CD14-positive monocyte (primary cell): Measurements from ENCODE around the gene NUDC. TPM values are rescaled to one million over a fixed set of nuclear protein-coding genes. Genes with fewer than 3 reads are reported as not detected.

Source experiments
- DNase-seq, 3 donors: peaks; one replicate each; pipeline ENCODE4 v3.0.0-alpha.2; 2011 to 2022
- H2AFZ ChIP-seq: 2 replicates; pipeline ENCODE4 v1.6.0; 2012; ENCODE audit warnings: mild to moderate bottlenecking, low read depth, low read length, inconsistent platforms; ENCODE audit not compliant: insufficient read depth, poor library complexity, severe bottlenecking
- H3K27ac ChIP-seq, 2 donors: 1 replicate in 1 of 2; 2 replicates in 1 of 2; pipeline ENCODE4 v1.5.1; 2012 to 2013; ENCODE audit warnings: low read length in 2 of 2, control low read depth in 1 of 2, inconsistent platforms in 1 of 2, low read depth in 1 of 2, mild to moderate bottlenecking in 1 of 2
- H3K27me3 ChIP-seq, 2 donors: one replicate each; pipeline versions ENCODE4 v1.6.0 to v1.6.1; 2011 to 2013; ENCODE audit warnings: low read length in 2 of 2; ENCODE audit not compliant: control insufficient read depth in 2 of 2, insufficient read depth in 2 of 2
- H3K36me3 ChIP-seq, 2 donors: replicated peaks in 1 of 2; 1 replicate in 1 of 2; 2 replicates in 1 of 2; pipeline versions ENCODE4 v1.5.1 to v1.6.1; 2012 to 2013; ENCODE audit warnings: low read length in 2 of 2, control low read depth in 1 of 2, inconsistent platforms in 1 of 2, mild to moderate bottlenecking in 1 of 2; ENCODE audit not compliant: insufficient read depth in 2 of 2, control insufficient read depth in 1 of 2
- H3K4me1 ChIP-seq, 2 donors: 1 replicate in 1 of 2; 2 replicates in 1 of 2; pipeline versions ENCODE4 v1.5.1 to v1.6.1; 2012 to 2013; ENCODE audit warnings: low read length in 2 of 2, control low read depth in 1 of 2, inconsistent platforms in 1 of 2, mild to moderate bottlenecking in 1 of 2, moderate library complexity in 1 of 2; ENCODE audit not compliant: insufficient read depth in 2 of 2, control insufficient read depth in 1 of 2
- H3K4me2 ChIP-seq: replicated peaks from 2 replicates; pipeline ENCODE3; 2012; ENCODE audit warnings: low read length, moderate library complexity, mild to moderate bottlenecking; ENCODE audit not compliant: poor library complexity, severe bottlenecking; ENCODE audit errors: extremely low read depth
- H3K4me3 ChIP-seq, 3 experiments: fragments of 200-600 bp in 1 of 3; sonication (generic) in 1 of 3; replicated peaks in 1 of 3; 1 replicate in 2 of 3; 2 replicates in 1 of 3; pipeline ENCODE4 v1.5.1; 2011 to 2013; ENCODE audit warnings: low read length in 3 of 3, mild to moderate bottlenecking in 3 of 3, control low read depth in 2 of 3, low read depth in 2 of 3, inconsistent platforms in 1 of 3, moderate library complexity in 1 of 3
- H3K79me2 ChIP-seq: 2 replicates; pipeline ENCODE4 v1.6.0; 2012; ENCODE audit warnings: mild to moderate bottlenecking, control low read depth, inconsistent platforms, low read length, moderate library complexity; ENCODE audit not compliant: insufficient read depth
- H3K9ac ChIP-seq: 2 replicates; pipeline ENCODE4 v1.6.0; 2017; ENCODE audit warnings: low read length, mild to moderate bottlenecking; ENCODE audit not compliant: insufficient read depth, poor library complexity, severe bottlenecking
- H3K9me3 ChIP-seq, 2 donors: replicated peaks in 1 of 2; 1 replicate in 1 of 2; 2 replicates in 1 of 2; pipeline versions ENCODE4 v1.5.1 to v1.6.1; 2012 to 2013; ENCODE audit warnings: low read length in 2 of 2, control low read depth in 1 of 2; ENCODE audit not compliant: control insufficient read depth in 1 of 2, insufficient read depth in 1 of 2
- H4K20me1 ChIP-seq: 2 replicates; pipeline ENCODE4 v1.6.0; 2012; ENCODE audit warnings: mild to moderate bottlenecking, low read length, control low read depth, moderate library complexity; ENCODE audit not compliant: insufficient read depth
- H3K27ac Mint-ChIP-seq, 7 donors: one replicate each; pipeline ENCODE4 v1.8.0; 2020; ENCODE audit warnings: mild to moderate bottlenecking in 7 of 7, mixed read lengths in 7 of 7, moderate library complexity in 6 of 7, inconsistent platforms in 2 of 7
- H3K27me3 Mint-ChIP-seq, 3 donors: one replicate each; pipeline ENCODE4 v1.8.0; 2021 to 2022; ENCODE audit warnings: low read depth in 3 of 3, mild to moderate bottlenecking in 3 of 3, mixed read lengths in 3 of 3, moderate library complexity in 3 of 3, inconsistent platforms in 1 of 3
- H3K36me3 Mint-ChIP-seq, 2 donors: one replicate each; pipeline ENCODE4 v1.8.0; 2020; ENCODE audit warnings: mixed read lengths in 2 of 2, inconsistent platforms in 1 of 2, mild to moderate bottlenecking in 1 of 2
- H3K4me1 Mint-ChIP-seq: one replicate; pipeline ENCODE4 v1.8.0; 2020; ENCODE audit warnings: mild to moderate bottlenecking, mixed read lengths
- H3K4me3 Mint-ChIP-seq, 2 donors: one replicate each; pipeline ENCODE4 v1.8.0; 2020; ENCODE audit warnings: mild to moderate bottlenecking in 2 of 2, mixed read lengths in 2 of 2, moderate library complexity in 1 of 2
- H3K9me3 Mint-ChIP-seq, 7 donors: one replicate each; pipeline ENCODE4 v1.8.0; 2020 to 2022; ENCODE audit warnings: mixed read lengths in 7 of 7, mild to moderate bottlenecking in 6 of 7, moderate library complexity in 6 of 7, inconsistent platforms in 2 of 7
- CTCF ChIP-seq: fragments of 200-600 bp; IDR thresholded peaks from one replicate; pipeline ENCODE4 v1.8.0; 2022; ENCODE audit warnings: antibody characterized with exemption, mild to moderate bottlenecking
- WGBS: methylation state at CpG from one replicate; pipeline ENCODE4 v1.1.5; 2013; ENCODE audit warnings: missing lambda C conversion rate; ENCODE audit not compliant: insufficient coverage; 5-methylcytosine and 5-hydroxymethylcytosine counted together
- intact Hi-C, 2 donors: fragments of 100-400 bp; cut with micrococcal nuclease; formaldehyde crosslinking; loops; one replicate each; pipeline versions ENCODE4 v1.15.0 to v1.15.1; 2023
- polyA plus RNA-seq, 3 donors: library from polyadenylated mRNA; depleted of rRNA in 1 of 3; unstranded in 2 of 3; stranded (reverse) in 1 of 3; fragments of 300-500 nt in 2 of 3; fragments of >200 nt in 1 of 3; fragmentation: Illumina TruSeq in 2 of 3; gene quantifications; 1 replicate in 2 of 3; 2 replicates in 1 of 3; pipeline ENCODE4 v1.2.3, GENCODE V29; 2012 to 2021

NUDC gene
- polyA plus RNA-seq, 3 donors: 28.3 to 58.3 (median 47.4) TPM

- no peak for DNase-seq
- H3K4me1 Mint-ChIP-seq: peaks cover 20% of the 10 kb centered on the region
- H3K4me3 ChIP-seq: peak overlapping the region; percentile 74 to 88 (median 78)
- peak overlapping the region; percentile 88 for H3K9ac ChIP-seq
- H3K4me2 ChIP-seq: peak overlapping the region; percentile 80
- peaks cover 0 to 3% (median 0%) of the 10 kb centered on the region in 3 donors for H3K27me3 Mint-ChIP-seq
- peaks cover 9% of the 10 kb centered on the region for H4K20me1 ChIP-seq
- peaks cover 17 to 38% of the 10 kb centered on the region in 2 donors for H3K36me3 Mint-ChIP-seq
- peaks cover 31 to 35% of the 10 kb centered on the region in 2 donors for H3K36me3 ChIP-seq
- 58% methylated on average over 5 of the region's 6 CpGs for WGBS
- peaks cover 35% of the 10 kb centered on the region for H3K79me2 ChIP-seq
- peak overlapping the region; percentile 90 for H2AFZ ChIP-seq
- no peak for TF ChIP-seq CTCF
- H3K27ac ChIP-seq: peak overlapping the region in 1 of 2 donors; percentile 83
- peaks cover 15 to 21% of the 10 kb centered on the region in 2 donors for H3K4me1 ChIP-seq
- peak overlapping the region in 6 of 7 donors; percentile 88 to 95 (median 92) for H3K27ac Mint-ChIP-seq
- H3K9me3 Mint-ChIP-seq: no peaks in the 10 kb centered on the region
- no peaks in the 10 kb centered on the region for H3K27me3 ChIP-seq
- intact Hi-C loops: no loop called here
- H3K9me3 ChIP-seq: no peaks in the 10 kb centered on the region
- peak overlapping the region; percentile 91 to 96 for H3K4me3 Mint-ChIP-seq
These were observed 837 bp downstream of the NUDC start for GRCh38 chr1:26922431-26922729.

GRCh38 chr1:26922901-26923300 is 1.4 kb downstream of the NUDC start:
- H3K36me3 Mint-ChIP-seq: peaks cover 21 to 42% of the 10 kb centered on the region in 2 donors
- H3K4me3 ChIP-seq: no peak overlapping the region
- H3K9ac ChIP-seq: no peak overlapping the region
- no peak for DNase-seq
- H3K27me3 Mint-ChIP-seq: peaks cover 0 to 3% (median 0%) of the 10 kb centered on the region in 3 donors
- H3K4me2 ChIP-seq: peak overlapping the region; percentile 80
- H3K79me2 ChIP-seq: peaks cover 35% of the 10 kb centered on the region
- peaks cover 20% of the 10 kb centered on the region for H3K4me1 Mint-ChIP-seq
- no peak overlapping the region for H2AFZ ChIP-seq
- H4K20me1 ChIP-seq: peaks cover 9% of the 10 kb centered on the region
- peak overlapping the region; percentile 47 to 96 for H3K4me3 Mint-ChIP-seq
- no peaks in the 10 kb centered on the region for H3K9me3 Mint-ChIP-seq
- intact Hi-C loops: no loop called here
- H3K27ac ChIP-seq: peak overlapping the region in 1 of 2 donors; percentile 83
- H3K36me3 ChIP-seq: peaks cover 36 to 40% of the 10 kb centered on the region in 2 donors
- H3K4me1 ChIP-seq: peaks cover 15 to 21% of the 10 kb centered on the region in 2 donors
- peak overlapping the region in 4 of 7 donors; percentile 15 to 92 (median 75) for H3K27ac Mint-ChIP-seq
- H3K9me3 ChIP-seq: no peaks in the 10 kb centered on the region
- no peaks in the 10 kb centered on the region for H3K27me3 ChIP-seq
- TF ChIP-seq CTCF: no peak
- WGBS: 100% methylated on average over 1 of the region's 3 CpGs
